GM19372 (cell line): ENCODE results near the gene NCS1.
"Not testable (repeated sequence)": the region's sequence is repeated elsewhere in the genome, so short reads cannot be mapped to it uniquely, and the experiment has no call there.

ENCODE experiments used
- ATAC-seq: cut with Tn5 transposase; IDR thresholded peaks from one replicate; pipeline ENCODE4 v1.9.1; 2021; ENCODE audit warnings: mild to moderate bottlenecking, low read depth, moderate library complexity; ENCODE audit not compliant: unreplicated experiment

The NCS1 gene

DNA sequence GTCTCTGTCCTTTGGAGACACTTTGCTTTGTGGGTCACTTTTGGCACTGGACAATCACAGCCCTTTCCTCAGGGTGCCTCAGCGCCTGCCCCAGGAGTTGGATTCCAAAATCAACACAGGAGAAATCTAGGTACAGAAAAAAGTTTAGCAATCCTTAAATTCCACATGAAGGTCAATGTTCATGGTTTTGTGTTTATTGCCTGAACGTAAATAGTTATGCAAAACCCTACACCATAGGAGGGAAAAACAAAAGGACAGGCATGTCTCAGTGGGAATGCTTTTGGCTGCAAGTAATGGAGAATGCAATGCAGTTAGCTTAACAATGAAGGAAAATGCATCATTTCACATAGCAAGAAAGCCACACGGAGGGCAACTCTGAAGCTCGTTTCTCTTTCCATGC lies 86.8 kb downstream of the NCS1 start:
- ATAC-seq = no peak

GRCh38 chr9:130260816-130261765 lies 88.9 kb downstream of the NCS1 start:
- no peak for ATAC-seq

DNA sequence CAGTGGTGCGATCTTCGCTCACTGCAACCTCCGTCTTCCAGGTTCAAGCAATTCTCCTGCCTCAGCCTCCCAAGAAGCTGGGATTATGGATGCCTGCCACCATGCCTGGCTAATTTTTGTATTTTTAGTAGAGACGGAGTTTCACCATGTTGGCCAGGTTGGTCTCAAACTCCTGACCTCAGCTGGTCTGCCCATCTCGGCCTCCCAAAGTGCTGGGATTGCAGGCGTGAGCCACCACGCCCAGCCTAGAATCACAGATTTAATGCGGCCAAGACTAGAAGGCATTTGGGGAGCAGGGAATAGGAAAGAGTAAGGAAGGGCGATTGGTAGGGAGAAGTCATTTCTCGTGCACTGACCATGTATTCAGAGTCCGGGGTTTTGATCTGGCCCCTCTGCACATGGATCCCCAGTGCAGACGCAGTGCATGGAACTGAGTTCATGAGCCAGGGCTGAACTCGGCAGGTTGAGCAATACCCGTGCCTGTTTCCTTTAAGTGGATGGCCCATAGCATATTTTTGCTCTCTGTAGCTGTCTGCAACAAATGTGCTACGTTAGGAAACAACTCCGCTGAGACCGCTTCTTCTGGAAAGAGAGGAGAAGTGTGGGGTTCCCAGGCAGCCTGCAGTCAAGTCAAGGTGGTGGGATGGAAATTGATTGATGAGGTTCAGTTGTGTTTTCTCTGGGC lies 90.0 kb downstream of the NCS1 start:
- no peak for ATAC-seq

DNA sequence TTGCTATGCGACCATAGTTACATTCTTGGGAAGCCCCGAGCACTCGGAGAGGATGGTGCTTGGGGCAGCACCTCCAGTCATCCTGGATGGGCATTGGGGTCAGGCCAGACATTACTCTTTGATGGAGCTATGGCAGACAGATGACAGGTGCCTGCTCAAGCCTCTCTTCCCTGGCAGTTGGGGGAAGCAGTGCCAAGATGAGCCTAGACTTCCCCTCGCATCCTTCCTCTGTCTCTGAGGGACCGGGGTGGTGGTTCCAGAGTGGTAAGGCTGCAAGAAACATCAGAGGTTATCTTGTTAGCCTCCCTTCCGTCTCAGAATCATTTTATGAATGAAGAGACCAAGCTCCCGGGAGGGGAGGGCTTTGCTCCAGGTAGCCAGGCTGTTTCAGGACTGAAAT lies 90.6 kb downstream of the NCS1 start:
- no peak for ATAC-seq

DNA sequence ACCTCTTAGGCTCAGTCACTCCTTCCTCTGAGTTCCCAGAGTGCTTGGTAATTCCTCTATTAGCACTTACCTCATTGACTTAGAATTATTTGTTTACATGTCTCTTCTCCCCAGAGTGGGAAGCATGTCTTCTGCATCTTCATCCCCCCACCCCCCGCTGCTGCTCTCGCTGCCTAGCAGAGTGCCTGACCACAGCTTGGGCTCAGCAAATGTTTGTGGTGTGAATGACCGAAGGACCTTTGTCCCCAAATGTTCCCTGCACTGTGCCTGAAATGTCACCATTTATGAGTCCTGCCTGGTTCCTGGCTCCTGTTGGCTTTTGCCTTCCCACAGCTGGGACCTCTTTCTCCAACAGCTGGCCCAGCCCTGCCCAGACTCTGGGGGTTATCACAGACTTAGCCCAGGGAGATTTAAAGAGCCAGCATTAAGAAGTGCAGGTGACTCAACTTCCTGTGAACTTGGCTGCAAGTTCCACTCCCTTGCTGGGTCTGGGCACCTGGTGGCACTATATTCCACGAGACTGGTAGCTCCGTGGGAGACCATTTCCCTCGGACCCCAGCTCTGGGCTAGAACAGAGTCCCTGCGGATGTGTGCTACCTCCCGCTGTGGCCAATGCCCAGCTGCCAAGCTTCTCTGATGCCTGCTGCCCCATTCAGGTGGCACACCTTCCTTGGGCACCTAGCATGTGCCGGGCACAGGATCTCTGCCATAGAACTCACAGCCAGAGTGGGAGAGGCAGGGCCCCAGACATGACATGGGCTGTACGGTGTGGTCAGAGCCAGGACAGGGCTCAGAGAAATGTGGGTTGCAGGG lies 91.6 kb downstream of the NCS1 start:
- ATAC-seq = no peak

DNA sequence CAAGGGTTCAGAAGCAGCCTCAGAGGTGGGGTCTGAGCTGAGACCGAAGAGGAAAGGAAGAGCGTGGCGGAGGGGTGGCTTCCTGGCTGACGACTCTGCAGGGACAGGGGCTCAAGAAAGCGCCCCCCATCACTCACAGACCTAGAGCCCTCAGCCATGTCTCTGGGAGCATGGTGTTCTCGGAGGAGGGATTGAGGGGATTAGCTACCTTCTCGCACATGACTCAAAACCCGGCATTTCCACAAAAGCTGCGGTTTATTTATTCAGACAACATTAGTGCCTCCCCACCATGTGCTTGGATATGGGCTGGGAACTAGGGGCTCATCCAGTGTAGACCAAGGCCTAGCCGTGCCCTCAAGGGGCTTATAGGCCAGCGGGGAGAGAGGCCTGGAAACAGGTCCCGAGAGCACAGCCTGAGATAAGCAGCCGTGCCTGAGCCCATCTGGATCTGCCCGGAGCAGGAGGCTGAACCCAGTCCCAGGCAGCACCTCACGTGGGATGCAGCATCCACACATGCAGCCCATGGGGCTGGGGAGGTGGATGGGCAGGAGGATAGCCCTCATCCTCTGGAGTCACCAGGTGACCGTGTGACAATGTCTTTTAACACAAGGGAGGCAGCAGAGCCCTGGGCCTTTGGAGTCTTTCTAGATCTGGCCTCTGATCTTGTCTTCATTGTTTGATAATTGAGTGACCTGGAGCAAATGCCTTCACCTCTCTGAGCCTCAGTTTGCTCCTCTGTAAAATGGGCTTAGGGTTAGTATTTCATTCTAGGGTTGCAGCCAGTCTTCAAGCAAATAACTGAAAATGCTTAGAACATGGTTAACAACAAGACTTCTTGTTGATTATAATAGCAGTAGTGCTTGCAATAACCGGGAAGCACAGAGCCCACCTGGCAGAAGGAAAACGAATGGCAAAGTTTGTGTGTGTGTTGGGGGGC lies 92.5 kb downstream of the NCS1 start:
- ATAC-seq = no peak

GRCh38 chr9:130265431-130266235 lies 93.4 kb downstream of the NCS1 start, which contains the start of gene HMCN2:
TSS of gene HMCN2 (plus strand) at chr9:130265760. CDS start at chr9:130265879, 119 bp downstream.
- ATAC-seq = no peak

DNA sequence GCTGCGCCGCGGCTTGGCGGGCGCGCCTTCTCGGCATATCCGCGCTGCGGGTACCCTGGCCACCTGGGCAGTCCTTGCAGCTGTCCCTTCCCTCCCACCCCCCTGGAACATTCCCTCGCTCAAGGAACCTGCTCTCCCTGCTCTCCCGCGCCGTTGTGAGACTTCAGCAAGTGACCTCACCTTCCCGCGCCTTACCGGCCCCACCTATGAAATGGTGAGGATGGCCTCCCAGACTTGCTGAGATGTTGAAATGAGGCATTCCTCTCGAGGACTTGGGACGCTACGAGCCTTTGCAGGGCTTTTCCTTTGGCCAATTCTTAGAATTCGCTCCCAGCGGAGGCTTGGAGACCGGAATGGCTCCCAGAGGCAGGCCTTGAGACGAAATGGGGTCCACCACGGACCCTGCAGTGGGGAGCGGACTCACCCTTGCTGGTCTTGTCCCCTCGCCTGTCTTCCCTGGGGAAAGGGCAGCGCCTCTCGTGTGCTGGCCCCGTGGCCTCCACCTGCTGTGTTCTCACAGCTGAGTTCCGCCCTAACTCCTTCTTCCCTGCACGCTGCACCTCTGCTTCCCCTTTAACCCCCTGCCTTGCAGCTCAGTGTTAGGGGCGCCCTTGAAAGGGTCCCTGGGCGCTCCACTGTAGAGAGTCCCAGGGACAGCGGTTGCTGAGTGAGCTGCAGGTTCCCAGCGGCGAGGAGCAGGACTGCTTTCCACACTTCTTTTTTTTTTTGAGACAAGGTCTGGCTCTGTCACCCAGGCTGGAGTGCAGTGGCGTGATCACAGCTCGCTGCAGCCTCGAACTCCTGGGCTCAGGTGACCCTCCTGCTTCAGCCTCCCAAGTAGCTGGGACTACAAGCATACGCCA lies 94.3 kb downstream of the NCS1 start:
- no peak for ATAC-seq

DNA sequence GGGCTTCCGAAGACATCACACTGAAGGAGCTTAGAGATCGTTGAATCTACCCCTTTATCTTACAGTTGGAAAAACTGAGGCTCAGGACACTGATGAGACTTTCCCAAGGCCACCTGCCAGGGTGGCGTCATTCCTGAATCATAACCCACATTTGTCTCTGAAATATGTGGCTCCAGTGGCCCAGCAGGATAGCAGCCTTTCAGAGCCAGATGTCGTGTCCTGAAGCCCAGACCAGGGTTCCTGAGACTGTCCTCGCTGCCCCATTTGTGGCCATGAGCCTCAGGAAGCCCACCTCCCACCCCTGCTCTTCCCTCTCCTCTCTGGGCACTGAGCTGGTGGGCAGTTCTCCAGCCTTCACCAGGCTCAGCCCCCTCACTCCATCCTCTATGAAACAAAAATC lies 95.7 kb downstream of the NCS1 start:
- ATAC-seq = no peak

GRCh38 chr9:130268521-130269211 lies 96.5 kb downstream of the NCS1 start:
- no peak for ATAC-seq

DNA sequence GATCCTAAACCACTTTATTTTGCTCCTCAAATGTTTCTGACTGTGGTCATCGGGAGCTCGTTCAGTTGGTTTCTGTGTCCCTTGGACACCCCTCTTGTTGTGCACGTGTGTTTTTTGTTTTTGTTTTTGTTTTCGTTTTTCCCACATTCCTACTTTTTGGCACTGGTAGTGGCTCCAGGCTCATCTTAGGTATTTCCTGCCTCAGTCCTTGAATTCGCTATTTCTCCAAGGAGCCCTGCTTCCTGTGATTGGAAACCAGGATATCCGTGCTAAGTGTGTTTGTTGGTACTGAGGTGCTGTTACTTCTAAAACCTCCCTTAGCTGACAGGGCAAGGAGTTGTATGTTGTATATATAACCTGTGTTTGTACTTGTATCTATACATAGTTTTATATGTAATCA lies 99.3 kb downstream of the NCS1 start:
- ATAC-seq = no peak

- ATAC-seq = no peak
Observed at GRCh38 chr9:130275156-130275555, 103.0 kb downstream of the NCS1 start.

- ATAC-seq = no peak
Observed at GRCh38 chr9:130276121-130276520, 103.9 kb downstream of the NCS1 start.

DNA sequence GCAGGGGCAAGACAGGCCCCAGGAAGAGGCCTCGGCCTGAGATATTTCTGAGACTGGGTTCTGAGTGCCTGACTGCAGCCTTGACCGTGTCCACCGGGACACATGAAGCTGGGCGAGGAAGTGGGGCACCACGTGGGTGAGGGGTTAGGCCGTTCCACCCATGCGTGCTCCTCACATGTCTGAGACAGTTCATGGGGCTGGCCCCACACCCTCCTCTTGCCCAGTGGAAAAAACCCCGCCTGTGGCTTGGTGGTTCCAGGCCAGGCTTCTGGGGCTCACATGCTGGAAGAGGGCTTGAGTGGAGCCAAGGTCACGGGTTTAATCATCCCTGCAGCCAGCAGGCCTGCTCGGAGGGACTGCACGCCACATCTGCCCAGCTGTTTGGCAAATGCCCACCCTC lies 104.8 kb downstream of the NCS1 start:
- no peak for ATAC-seq

DNA sequence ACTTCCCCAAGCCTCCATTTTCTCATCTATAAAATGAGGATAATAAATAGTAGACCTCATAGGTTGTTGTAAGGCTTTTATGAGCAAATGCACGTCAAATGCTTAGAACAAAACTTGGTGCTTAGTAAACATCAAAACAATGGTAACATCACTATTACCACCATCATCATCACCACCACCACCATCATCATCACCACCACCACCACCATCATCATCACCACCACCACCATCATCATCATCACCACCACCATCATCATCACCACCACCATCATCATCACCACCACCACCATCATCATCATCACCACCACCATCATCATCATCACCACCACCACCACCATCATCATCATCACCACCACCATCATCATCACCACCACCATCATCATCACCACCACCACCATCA lies 105.3 kb downstream of the NCS1 start:
- not testable (repeated sequence) for ATAC-seq

DNA sequence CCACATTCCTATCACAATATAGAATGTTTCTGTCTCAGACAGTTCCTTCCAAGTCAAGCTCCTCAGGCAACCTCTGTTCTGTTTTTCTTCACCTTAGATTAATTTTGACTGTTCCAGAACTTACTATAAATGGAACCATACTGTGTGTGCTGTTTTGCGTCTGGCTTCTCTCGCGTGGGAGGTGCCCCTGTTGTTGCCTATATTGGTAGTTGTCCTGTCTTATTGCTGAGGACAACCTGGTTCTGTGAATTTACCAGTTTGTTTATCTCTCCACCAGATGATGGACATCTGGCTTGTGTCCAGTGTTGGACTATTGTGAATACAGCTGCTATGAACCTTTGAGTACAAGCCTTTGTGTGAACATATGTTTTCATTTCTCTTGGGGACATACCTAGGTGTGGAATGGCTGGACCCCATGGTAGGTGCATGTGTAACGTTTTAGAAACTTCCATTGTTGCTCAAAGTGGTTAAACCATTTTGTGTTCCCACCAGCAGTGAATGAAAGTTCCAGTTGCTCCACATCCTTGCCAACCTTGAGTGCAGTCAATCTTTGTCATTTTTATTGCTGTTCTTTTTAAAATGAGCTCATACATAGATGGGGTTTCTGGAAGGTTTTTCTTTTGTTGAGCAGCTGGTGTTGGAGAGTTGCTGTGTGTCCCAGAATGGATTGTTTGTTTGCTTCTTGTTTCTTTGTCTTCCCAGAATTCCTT lies 111.5 kb downstream of the NCS1 start:
- ATAC-seq = no peak

DNA sequence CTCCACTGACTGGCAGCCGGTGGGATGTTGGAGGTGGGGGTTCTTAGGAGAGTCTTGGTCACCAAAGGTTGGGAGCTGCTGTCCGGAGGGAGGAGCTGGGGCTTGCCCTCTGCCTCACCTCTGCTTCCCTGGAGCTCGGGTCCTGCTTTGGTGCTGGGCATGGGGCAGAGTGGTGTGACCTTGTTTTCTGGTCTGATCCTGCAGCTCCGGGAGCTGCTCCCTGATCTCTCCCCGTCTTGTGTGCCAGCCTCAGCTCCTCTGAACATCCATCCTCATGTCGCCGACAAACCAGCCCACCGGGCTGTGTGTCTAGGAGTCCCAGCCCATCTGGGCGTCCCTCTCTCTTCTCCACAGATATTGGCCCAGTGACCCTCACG lies 112.0 kb downstream of the NCS1 start:
- no peak for ATAC-seq
